Stimulated activated CD8-positive, alpha-beta memory T cell treated with anti-CD3 and anti-CD28 coated beads, Interleukin-4, amount 100 ng/mL, for 1 hour (primary cell): ENCODE measurements around the gene PSORS1C1.

Source experiments
- DNase-seq, 2 donors: peaks; one replicate each; pipeline ENCODE4 v3.0.0-alpha.2; 2020; ENCODE audit warnings: low read depth in 2 of 2, low spot score in 1 of 2

Gene PSORS1C1

GRCh38 chr6:31125586-31126363, 11.2 kb downstream of the PSORS1C1 start:
- DNase-seq, result no peak

- no peak for DNase-seq
Measured at GRCh38 chr6:31126396-31127175, 12.0 kb downstream of the PSORS1C1 start.

DNA sequence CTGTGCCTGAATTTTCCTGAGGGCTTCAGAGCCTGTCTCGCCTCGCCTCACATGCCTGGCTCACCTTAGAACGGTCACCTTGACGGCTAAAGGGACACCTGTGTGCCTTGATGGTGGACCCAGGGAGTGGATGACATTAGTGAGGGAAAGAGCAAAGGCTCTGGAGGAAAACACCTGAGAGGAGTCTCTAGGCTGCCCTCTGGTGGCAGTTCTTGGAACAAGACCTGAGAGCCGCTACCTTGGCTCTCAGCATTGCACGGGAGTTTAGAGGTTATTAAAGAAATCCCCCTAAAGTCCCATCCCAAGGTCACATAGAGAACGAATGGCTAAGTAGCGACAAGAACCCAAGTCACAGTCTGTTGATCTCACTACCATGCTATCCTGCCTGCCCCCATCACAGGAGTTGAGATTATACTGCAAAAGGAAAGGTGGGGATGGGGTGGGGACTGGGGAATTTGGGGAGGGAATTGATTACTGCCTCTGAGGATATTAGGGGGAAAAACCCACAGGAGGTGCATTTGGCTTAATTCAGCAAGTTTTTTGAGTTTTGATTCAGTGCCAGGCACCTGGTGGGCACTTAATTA, 13.6 kb downstream of the PSORS1C1 start:
- peak; percentile 46 to 52 for DNase-seq

GRCh38 chr6:31129130-31129529, 14.5 kb downstream of the PSORS1C1 start:
- no peak for DNase-seq

- DNase-seq, result no peak
Measured at GRCh38 chr6:31130751-31131150, 16.2 kb downstream of the PSORS1C1 start.

DNA sequence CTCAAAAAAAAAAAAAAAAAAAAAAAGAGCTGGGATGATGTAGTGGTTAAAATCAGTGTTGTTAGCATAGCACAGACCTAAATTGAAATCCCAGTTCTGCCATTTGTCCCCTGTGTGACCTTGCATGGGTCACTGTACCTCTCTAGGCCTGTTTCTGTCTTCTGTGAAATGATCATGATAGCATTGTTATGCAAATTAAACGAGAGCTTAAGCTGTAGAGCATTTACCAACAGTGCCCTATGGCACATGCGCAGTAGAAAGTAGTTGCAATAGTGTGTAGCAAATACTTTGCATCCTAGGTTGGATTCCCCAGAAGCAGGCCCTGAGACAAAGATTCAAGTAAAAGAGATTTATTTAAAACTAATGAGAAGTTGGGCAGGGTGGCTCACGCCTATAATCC, 17.0 kb downstream of the PSORS1C1 start:
- no peak for DNase-seq

- DNase-seq, result no peak
Measured at GRCh38 chr6:31132806-31133205, 18.2 kb downstream of the PSORS1C1 start.

- no peak for DNase-seq
Measured at GRCh38 chr6:31135710-31136109, 21.1 kb downstream of the PSORS1C1 start.

DNA sequence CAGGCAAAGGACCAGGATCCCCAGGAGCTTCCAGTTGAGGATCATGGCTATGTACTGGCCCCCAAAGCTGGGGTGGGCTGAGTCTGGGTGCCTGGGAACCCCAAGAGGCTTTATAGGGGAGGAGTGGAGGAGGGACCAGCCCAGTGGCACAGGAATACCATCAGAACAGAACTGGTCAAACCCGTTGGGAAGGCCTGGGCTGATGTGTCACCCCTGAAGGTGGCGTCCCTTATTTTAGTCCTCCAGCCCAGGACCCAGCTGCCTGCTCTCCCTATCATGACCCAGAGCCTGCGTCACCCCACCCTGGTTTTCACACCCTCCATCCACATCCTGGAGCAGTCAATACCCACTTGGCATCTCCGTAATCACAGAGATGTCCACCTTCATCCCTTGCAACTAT, 24.4 kb downstream of the PSORS1C1 start, which contains the start of gene PSORS1C2:
Gene PSORS1C2 (minus strand): TSS at position 85 of the 400 bp plus-strand sequence. CDS start 40 bp downstream, at position 45.
- DNase-seq, result no peak

GRCh38 chr6:31139599-31139998, 25.0 kb downstream of the PSORS1C1 start:
- DNase-seq, result no peak

GRCh38 chr6:31140643-31141042, 26.0 kb downstream of the PSORS1C1 start:
- DNase-seq, result no peak

- no peak for DNase-seq
Measured at GRCh38 chr6:31142361-31142761, 27.8 kb downstream of the PSORS1C1 start.

GRCh38 chr6:31143148-31143547, 28.5 kb downstream of the PSORS1C1 start:
- DNase-seq, result no peak

DNA sequence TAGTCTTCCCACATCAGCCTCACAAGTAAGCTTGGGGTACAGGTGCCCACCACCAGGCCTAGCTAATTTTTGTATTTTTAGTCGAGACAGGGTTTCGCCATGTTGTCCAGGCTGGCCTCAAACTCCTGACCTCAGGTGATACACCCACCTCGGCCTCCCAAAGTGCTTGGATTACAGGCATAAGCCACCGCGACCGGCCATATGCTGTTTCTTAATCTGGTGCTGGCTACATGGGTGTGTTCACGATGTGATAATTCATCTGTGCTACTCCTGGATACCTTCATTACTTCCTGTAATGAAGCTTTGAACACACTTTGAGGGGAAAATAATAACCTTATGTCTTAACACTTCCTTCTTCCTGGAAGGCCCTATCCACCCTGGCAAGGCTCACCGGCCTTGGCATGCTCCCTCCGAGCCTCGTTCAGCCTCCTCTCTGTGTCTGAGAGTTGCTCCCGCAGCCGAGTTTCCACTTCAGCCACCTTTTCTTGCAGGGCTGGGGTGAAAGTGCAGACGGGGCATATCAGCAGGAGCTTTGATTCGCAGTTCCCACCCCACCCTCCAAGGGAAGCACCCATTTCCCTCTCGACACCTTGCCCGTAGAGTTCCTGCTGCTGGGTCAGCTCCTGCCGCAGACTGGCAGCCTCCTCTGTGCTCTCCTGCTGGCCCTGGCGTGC, 29.8 kb downstream of the PSORS1C1 start:
- DNase-seq, result no peak

DNA sequence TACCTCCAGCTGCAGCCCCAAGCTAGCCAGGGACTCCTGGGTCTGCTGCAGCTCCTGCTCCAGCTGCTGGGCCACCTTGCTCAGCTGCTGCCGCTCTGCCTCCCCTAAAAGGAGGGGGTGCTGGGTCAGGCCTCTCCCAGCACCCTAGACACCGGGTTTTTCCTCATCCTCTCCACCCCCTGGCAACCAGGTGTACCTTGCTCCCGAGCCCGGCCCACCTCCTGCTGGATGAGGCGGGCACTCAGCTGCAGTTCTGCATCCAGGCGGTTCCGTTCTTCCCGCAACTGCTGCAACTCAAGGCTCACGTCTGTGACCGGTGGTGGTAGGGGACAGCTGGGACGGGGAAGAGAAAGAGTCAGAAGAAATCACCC, 30.4 kb downstream of the PSORS1C1 start:
- DNase-seq, result no peak

DNA sequence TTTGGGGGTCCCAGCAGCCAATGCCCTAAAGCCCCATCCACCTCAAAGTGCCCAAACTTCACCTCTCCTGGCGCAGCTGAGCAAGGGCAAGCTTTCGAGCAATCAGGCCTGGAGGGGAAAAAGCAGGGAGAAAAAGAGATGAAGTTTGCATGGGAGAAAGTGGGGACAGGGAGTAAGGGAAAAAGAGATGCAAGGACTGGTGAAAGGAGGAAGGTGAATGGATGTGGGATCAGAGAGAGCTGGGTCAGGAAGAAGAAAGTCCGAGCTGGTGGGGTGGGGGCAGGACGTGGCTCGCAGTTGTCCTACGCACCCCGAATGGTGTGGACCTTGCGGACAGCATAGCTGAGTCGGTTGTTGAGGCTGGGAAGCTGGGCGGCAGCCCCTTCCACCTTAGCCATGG, 30.8 kb downstream of the PSORS1C1 start:
- no peak for DNase-seq

DNA sequence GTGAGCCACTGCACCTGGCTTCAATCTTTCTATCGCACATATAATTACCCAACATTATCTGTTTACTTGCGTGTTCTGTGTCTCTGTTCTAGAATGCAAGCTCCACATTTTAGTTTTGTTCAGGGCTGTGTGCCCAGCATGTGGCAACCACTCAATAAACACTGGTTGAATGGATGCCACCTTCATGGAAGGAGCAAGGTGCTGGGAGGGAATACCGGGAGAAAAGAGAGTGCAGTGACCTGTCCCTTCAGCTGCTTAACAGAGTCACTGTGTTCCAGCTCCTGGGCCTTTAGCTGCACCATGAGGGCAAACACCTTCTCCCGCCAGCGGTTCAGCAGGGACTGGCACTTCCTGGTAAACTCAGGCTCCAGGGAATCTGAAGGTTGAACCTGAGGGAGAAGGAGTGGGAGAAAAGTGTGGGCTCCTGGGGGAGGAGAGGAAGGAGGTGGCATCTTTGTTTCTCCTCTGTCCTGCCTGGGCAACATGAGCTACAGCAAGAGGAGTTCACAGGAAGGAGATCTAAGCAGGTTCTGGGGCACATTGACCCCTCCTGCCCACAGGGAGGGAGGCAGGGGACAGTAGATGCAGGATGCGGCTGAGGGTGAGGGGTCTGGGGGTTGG, 35.3 kb downstream of the PSORS1C1 start:
- no peak for DNase-seq

DNA sequence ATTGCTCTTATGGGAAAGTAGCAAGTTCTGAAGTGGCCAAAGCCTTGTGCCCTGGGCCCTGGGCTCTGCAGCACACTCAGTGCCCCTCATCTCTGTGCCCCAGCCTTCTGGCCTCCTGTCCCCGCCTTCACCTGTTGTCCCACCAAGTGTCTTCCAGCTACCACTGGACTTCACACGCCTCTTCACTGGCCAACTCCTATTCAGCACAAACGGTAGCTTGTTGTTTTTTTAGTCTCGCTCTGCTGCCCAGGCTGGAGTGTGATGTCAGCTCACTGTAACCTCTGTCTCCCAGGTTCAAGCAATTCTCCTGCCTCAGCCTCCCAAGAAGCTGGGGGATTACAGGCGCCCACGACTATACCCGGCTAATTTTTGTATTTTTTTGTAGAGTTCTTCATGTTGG, 38.2 kb downstream of the PSORS1C1 start:
- DNase-seq, result no peak

GRCh38 chr6:31154436-31154835, 39.8 kb downstream of the PSORS1C1 start:
- no peak for DNase-seq

GRCh38 chr6:31156641-31157040, 42.0 kb downstream of the PSORS1C1 start:
- DNase-seq, result no peak

GRCh38 chr6:31157513-31158139, 43.0 kb downstream of the PSORS1C1 start, which contains the start of gene CCHCR1:
Gene CCHCR1 (minus strand): TSS chr6:31157802. CDS start chr6:31157600, 202 bp downstream.
- DNase-seq, result no peak
